Measurements from ENCODE around the gene ACADS.

- TF ChIP-seq CTCF (IDR thresholded peaks at IDR 0.05): no peak
- no peak for TF ChIP-seq POLR2A (IDR thresholded peaks at IDR 0.05)
Measured at GRCh38 chr12:120763250-120763649, 37.6 kb downstream of the ACADS start.
